ENCODE data around the gene SYNE4. TPM values are rescaled to one million over a fixed set of nuclear protein-coding genes. Genes with fewer than 3 reads are reported as not detected.

Gene SYNE4
- total and polyA plus RNA-seq, 2 donors from 2014 or later = 7.0 to 15.7 TPM

GRCh38 chr19:35988824-35989223, 19.8 kb downstream of the SYNE4 start:
- Histone ChIP-seq H3K27me3 (ENCODE audit: control insufficient read depth, insufficient read depth, low read length) (no peaks in the 10 kb centered on the region), H3K9ac (ENCODE audit: low read length in 3 of 3) (no peak overlapping the region), H3K4me1 (ENCODE audit: control insufficient read depth in 2 of 3, insufficient read depth in 2 of 3, low read depth in 1 of 3, low read length in 3 of 3) (no peaks in the 10 kb centered on the region), H3K36me3 (ENCODE audit: control insufficient read depth in 2 of 3, insufficient read depth in 3 of 3, low read length in 3 of 3) (no peaks in the 10 kb centered on the region), H3K9me3 (ENCODE audit: control insufficient read depth in 2 of 3, insufficient read depth in 1 of 3, low read length in 3 of 3) (no peaks in the 10 kb centered on the region), H3K27ac (ENCODE audit: low read depth in 2 of 2, low read length in 2 of 2) (no peak overlapping the region), H3K4me3 (ENCODE audit: low read length in 3 of 3) (no peak overlapping the region)
- DNase-seq (no peak), FAIRE-seq (no peak)
- TF ChIP-seq CTCF (IDR thresholded peaks at IDR 0.05; ENCODE audit: borderline replicate concordance, extremely low read depth, insufficient read depth) = no peak
- intact Hi-C loops (cut with DNase I) = no loop called here

GRCh38 chr19:35987571-35987896, 21.1 kb downstream of the SYNE4 start:
- Histone ChIP-seq H3K4me1 (ENCODE audit: control insufficient read depth in 2 of 3, insufficient read depth in 2 of 3, low read depth in 1 of 3, low read length in 3 of 3) (no peaks in the 10 kb centered on the region), H3K36me3 (ENCODE audit: control insufficient read depth in 2 of 3, insufficient read depth in 3 of 3, low read length in 3 of 3) (no peaks in the 10 kb centered on the region), H3K9ac (ENCODE audit: low read length in 3 of 3) (no peak overlapping the region), H3K9me3 (ENCODE audit: control insufficient read depth in 2 of 3, insufficient read depth in 1 of 3, low read length in 3 of 3) (no peaks in the 10 kb centered on the region), H3K27ac (ENCODE audit: low read depth in 2 of 2, low read length in 2 of 2) (no peak overlapping the region), H3K27me3 (ENCODE audit: control insufficient read depth, insufficient read depth, low read length) (no peaks in the 10 kb centered on the region), H3K4me3 (ENCODE audit: low read length in 3 of 3) (no peak overlapping the region)
- FAIRE-seq = no peak
- no peak for TF ChIP-seq CTCF (IDR thresholded peaks at IDR 0.05; ENCODE audit: borderline replicate concordance, extremely low read depth, insufficient read depth)
- no peak for DNase-seq
- intact Hi-C loops (cut with DNase I) = no loop called here

- Histone ChIP-seq H3K9ac (ENCODE audit: low read length in 3 of 3) (no peak overlapping the region), H3K27ac (ENCODE audit: low read depth in 2 of 2, low read length in 2 of 2) (no peak overlapping the region), H3K9me3 (ENCODE audit: control insufficient read depth in 2 of 3, insufficient read depth in 1 of 3, low read length in 3 of 3) (no peaks in the 10 kb centered on the region), H3K36me3 (ENCODE audit: control insufficient read depth in 2 of 3, insufficient read depth in 3 of 3, low read length in 3 of 3) (no peaks in the 10 kb centered on the region), H3K4me3 (ENCODE audit: low read length in 3 of 3) (no peak overlapping the region), H3K27me3 (ENCODE audit: control insufficient read depth, insufficient read depth, low read length) (no peaks in the 10 kb centered on the region), H3K4me1 (ENCODE audit: control insufficient read depth in 2 of 3, insufficient read depth in 2 of 3, low read depth in 1 of 3, low read length in 3 of 3) (no peaks in the 10 kb centered on the region)
- FAIRE-seq = no peak
- DNase-seq = peak in 4 of 5 donors; percentile 24 to 58 (median 34)
- no peak for TF ChIP-seq CTCF (IDR thresholded peaks at IDR 0.05; ENCODE audit: borderline replicate concordance, extremely low read depth, insufficient read depth)
- intact Hi-C loops (cut with DNase I) = no loop called here
These were observed 21.7 kb downstream of the SYNE4 start for GRCh38 chr19:35986664-35987570.
